ENCODE results near the gene ASCC1.

Gene ASCC1

DNA sequence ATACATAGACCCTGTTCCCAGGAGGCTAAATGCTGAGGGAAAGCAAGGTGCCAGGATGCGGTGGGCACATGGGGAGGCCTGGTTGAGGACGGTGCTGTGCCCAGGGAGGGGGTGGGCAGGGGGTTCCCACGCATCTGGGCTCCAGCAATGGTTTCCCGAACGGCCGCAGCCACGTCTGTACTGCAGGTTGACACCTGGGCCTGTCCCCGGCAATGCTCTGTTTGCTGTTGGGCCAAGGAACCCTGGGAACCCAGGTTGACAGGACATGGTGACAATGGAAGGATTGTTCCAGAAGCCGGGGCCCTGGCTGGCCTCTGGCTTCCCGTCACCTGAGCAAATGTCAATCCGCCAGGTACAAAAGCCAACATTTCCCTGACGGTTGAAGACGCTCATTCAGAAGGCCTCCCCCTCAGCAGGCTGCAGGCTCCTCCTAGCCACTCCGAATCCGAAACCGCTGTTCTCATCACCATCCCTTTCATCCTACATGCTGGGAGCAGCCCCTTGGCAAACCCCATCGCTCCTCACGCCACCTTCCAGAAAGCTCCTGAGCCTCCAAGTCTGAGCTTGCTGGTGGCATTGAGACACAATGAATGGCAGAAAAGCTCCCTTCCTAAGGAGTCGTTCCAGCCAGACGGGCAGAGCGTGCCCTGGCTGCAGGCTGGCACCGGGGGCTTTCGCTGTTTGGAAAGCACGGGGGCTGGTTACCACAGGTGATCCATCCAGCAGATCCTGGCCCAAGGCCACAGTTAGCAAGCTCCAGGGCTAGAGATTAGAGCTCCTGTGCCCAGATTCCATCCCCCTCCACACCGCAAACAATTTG is 158.9 kb downstream of the ASCC1 start:
- H3K27ac ChIP-seq = no peak overlapping the region
- TF ChIP-seq, protein P1, sequence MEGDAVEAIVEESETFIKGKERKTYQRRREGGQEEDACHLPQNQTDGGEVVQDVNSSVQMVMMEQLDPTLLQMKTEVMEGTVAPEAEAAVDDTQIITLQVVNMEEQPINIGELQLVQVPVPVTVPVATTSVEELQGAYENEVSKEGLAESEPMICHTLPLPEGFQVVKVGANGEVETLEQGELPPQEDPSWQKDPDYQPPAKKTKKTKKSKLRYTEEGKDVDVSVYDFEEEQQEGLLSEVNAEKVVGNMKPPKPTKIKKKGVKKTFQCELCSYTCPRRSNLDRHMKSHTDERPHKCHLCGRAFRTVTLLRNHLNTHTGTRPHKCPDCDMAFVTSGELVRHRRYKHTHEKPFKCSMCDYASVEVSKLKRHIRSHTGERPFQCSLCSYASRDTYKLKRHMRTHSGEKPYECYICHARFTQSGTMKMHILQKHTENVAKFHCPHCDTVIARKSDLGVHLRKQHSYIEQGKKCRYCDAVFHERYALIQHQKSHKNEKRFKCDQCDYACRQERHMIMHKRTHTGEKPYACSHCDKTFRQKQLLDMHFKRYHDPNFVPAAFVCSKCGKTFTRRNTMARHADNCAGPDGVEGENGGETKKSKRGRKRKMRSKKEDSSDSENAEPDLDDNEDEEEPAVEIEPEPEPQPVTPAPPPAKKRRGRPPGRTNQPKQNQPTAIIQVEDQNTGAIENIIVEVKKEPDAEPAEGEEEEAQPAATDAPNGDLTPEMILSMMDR (conservative IDR thresholded peaks at IDR 0.05) = no peak

DNA sequence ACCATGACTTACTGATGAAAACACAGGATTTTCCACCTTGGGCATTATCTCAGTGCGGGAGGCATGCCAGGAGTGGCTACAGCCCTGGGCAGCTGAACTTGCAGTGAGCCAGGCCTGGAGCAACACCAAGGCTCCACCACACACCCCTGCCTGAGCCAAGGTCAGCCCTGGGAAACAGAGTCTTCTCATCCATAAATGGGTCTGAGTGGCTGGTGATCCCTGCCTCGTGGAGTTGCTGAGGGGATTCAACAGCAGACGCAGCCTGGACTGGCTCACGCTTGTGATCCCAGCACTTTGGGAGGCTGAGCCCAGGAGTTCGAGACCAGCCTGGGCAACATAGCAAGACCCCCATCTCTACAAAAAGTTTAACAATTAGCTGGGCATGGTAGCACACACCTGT is 160.0 kb downstream of the ASCC1 start:
- H3K27ac ChIP-seq = no peak overlapping the region
- TF ChIP-seq, protein P1 (conservative IDR thresholded peaks at IDR 0.05) = no peak

DNA sequence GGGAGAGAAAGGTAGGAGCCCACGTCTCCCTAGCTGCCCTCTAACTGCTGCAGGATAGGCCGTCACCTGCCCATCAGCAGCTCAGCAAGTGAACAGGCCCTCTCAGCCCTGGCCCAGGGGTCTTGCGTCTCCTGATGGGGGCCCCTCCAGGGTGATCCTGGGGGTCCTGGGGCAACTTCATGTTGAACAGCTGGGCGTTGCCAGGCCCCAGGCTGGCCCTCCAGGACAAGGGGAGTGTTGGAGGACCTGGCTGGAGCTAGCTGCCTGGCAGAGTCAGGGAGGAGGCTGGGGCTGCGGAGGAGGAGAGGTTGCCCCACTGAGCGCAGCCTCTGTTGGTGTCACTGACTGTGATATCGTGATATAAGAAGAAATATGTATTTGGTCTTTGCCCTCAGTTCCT is 162.4 kb downstream of the ASCC1 start:
- TF ChIP-seq, protein P1 (conservative IDR thresholded peaks at IDR 0.05) = no peak
- H3K27ac ChIP-seq = no peak overlapping the region

GRCh38 chr10:72050873-72051272 is 165.2 kb downstream of the ASCC1 start:
- TF ChIP-seq, protein P1 (conservative IDR thresholded peaks at IDR 0.05) = no peak
- H3K27ac ChIP-seq = no peak overlapping the region

- no peak overlapping the region for H3K27ac ChIP-seq
- TF ChIP-seq, protein P1 (conservative IDR thresholded peaks at IDR 0.05) = no peak
Observed at GRCh38 chr10:72049969-72050781, 165.9 kb downstream of the ASCC1 start.

- H3K27ac ChIP-seq = no peak overlapping the region
- TF ChIP-seq, protein P1 (conservative IDR thresholded peaks at IDR 0.05) = no peak
Observed at GRCh38 chr10:72049472-72049871, 166.6 kb downstream of the ASCC1 start.

- H3K27ac ChIP-seq = no peak overlapping the region
- TF ChIP-seq, protein P1 (conservative IDR thresholded peaks at IDR 0.05) = peak; percentile 98
Observed at GRCh38 chr10:72048450-72049124, 167.5 kb downstream of the ASCC1 start.
